Endothelial cell of umbilical vein (primary cell): ENCODE data around the gene COG2. TPM values are rescaled to one million over a fixed set of nuclear protein-coding genes. Genes with fewer than 3 reads are reported as not detected.

ENCODE experiments used
- BruUV-seq: library from RNA; stranded (reverse); fragments of 400-500 nt; replicated peaks from 2 replicates; lab custom pipeline; 2021; lab: Mats Ljungman, UMichigan
- CTCF ChIA-PET: fragments of 300-600, 350-600 bp; sonication (Branson Sonifier 250); formaldehyde crosslinking; loops from one replicate; lab custom pipeline; 2021; ENCODE audit warnings: antibody characterized with exemption, inconsistent platforms; lab: Charles Lee
- POLR2A ChIA-PET: fragments of 300-600, 350-600 bp; sonication (Branson Sonifier 250); formaldehyde crosslinking; loops from one replicate; lab custom pipeline; 2021; ENCODE audit warnings: antibody characterized with exemption, inconsistent platforms; lab: Charles Lee
- DNase-seq: peaks from one replicate; pipeline ENCODE4 v3.0.0-alpha.2; 2011; ENCODE audit warnings: low read depth, low spot score
- FAIRE-seq: peaks from 2 replicates; lab custom pipeline; 2011; peaks lifted over from hg19 to GRCh38; lab: Jason Lieb, UNC
- H2AFZ ChIP-seq: 2 replicates; pipeline ENCODE4 v1.6.0; 2012; ENCODE audit warnings: low read depth, low read length, control low read depth, inconsistent platforms
- H3K27ac ChIP-seq: 2 replicates; pipeline ENCODE4 v1.5.1; 2011; ENCODE audit warnings: low read depth, mild to moderate bottlenecking, control low read depth, low read length, moderate library complexity; ENCODE audit not compliant: insufficient read depth
- H3K27me3 ChIP-seq, 2 experiments: 2 replicates each; pipeline versions ENCODE4 v1.6.0 to v1.6.1; 2011; ENCODE audit warnings: low read length in 2 of 2, mixed read lengths in 1 of 2; ENCODE audit not compliant: control insufficient read depth in 2 of 2, insufficient read depth in 2 of 2
- H3K36me3 ChIP-seq, 2 experiments: 2 replicates in 1 of 2; 3 replicates in 1 of 2; pipeline ENCODE4 v1.5.1; 2011; ENCODE audit warnings: low read length in 2 of 2, mild to moderate bottlenecking in 1 of 2, moderate library complexity in 1 of 2; ENCODE audit not compliant: control insufficient read depth in 2 of 2, insufficient read depth in 2 of 2; ENCODE audit errors: extremely low read depth in 1 of 2
- H3K4me1 ChIP-seq: 3 replicates; pipeline ENCODE4 v1.5.1; 2011; ENCODE audit warnings: mild to moderate bottlenecking, low read length; ENCODE audit not compliant: control insufficient read depth, insufficient read depth; ENCODE audit errors: extremely low read depth
- H3K4me2 ChIP-seq: 2 replicates; pipeline ENCODE4 v1.6.1; 2011; ENCODE audit warnings: low read length, control low read depth, mixed read lengths; ENCODE audit not compliant: insufficient read depth
- H3K4me3 ChIP-seq, 3 experiments: fragments of 200-600 bp in 1 of 3; sonication (generic), shearing (Covaris generic) in 1 of 3; replicated peaks in 1 of 3; 2 replicates each; pipeline ENCODE4 v1.5.1; 2011 to 2016; ENCODE audit warnings: control low read depth in 3 of 3, low read length in 3 of 3, mild to moderate bottlenecking in 2 of 3, inconsistent platforms in 1 of 3, low read depth in 1 of 3, moderate library complexity in 1 of 3; ENCODE audit not compliant: insufficient read depth in 1 of 3
- H3K79me2 ChIP-seq: 2 replicates; pipeline ENCODE4 v1.6.0; 2012; ENCODE audit warnings: low read length, inconsistent platforms; ENCODE audit not compliant: control insufficient read depth, insufficient read depth
- H3K9ac ChIP-seq: replicated peaks from 2 replicates; pipeline ENCODE3; 2011; ENCODE audit warnings: low read length, control low read depth; ENCODE audit not compliant: insufficient read depth; ENCODE audit errors: extremely low read depth
- H3K9me1 ChIP-seq: replicated peaks from 3 replicates; pipeline ENCODE4 v1.6.0; 2011; ENCODE audit warnings: mild to moderate bottlenecking, low read length; ENCODE audit not compliant: control insufficient read depth, insufficient read depth; ENCODE audit errors: extremely low read depth
- H3K9me3 ChIP-seq: replicated peaks from 2 replicates; pipeline ENCODE4 v1.5.1; 2012; ENCODE audit warnings: low read length, inconsistent platforms; ENCODE audit not compliant: control insufficient read depth, insufficient read depth
- H4K20me1 ChIP-seq: replicated peaks from 2 replicates; pipeline ENCODE3; 2011; ENCODE audit warnings: mild to moderate bottlenecking, low read length; ENCODE audit not compliant: control insufficient read depth, insufficient read depth; ENCODE audit errors: extremely low read depth
- CTCF ChIP-seq, 2 donors: IDR thresholded peaks; 1 replicate in 1 of 2; 2 replicates in 1 of 2; pipeline ENCODE4 v1.5.1; 2011; ENCODE audit warnings: low read length in 2 of 2, mild to moderate bottlenecking in 2 of 2, moderate library complexity in 2 of 2, control low read depth in 1 of 2, inconsistent platforms in 1 of 2, low read depth in 1 of 2; ENCODE audit not compliant: insufficient read depth in 1 of 2; ENCODE audit errors: extremely low read depth in 1 of 2
- FOS ChIP-seq: IDR thresholded peaks from 2 replicates; pipeline ENCODE4 v1.6.1; 2011; ENCODE audit warnings: mild to moderate bottlenecking, low read length, moderate library complexity, borderline replicate concordance; ENCODE audit not compliant: insufficient read depth
- JUN ChIP-seq: IDR thresholded peaks from 2 replicates; pipeline ENCODE4 v1.6.1; 2011; ENCODE audit warnings: borderline replicate concordance, low read depth; ENCODE audit not compliant: insufficient read length, insufficient read depth
- MYC ChIP-seq: IDR thresholded peaks from one replicate; pipeline ENCODE4 v1.6.1; 2011; ENCODE audit warnings: mild to moderate bottlenecking, low read depth, low read length
- POLR2A ChIP-seq: IDR thresholded peaks from 2 replicates; pipeline ENCODE4 v1.6.1; 2012; ENCODE audit warnings: low read depth, mild to moderate bottlenecking, control low read depth, low read length
- dilution Hi-C: fragments of 300-500 bp; cut with MboI; formaldehyde crosslinking; loops from one replicate; pipeline ENCODE4 v1.15.0; 2019; ENCODE audit warnings: low sequenced_read_pairs; ENCODE audit not compliant: extremely low pct_ligation_motif_present
- intact Hi-C: fragments of 100-400 bp; cut with micrococcal nuclease; formaldehyde crosslinking; loops from one replicate; pipeline ENCODE4 v1.10.0; 2022
- polyA plus RNA-seq, 4 experiments: library from polyadenylated mRNA; depleted of rRNA in 3 of 4; stranded (reverse) in 3 of 4; unstranded in 1 of 4; fragments of >200 nt; gene quantifications; 2 replicates each; pipeline versions ENCODE4 v1.2.1 to v1.2.3, GENCODE V29; 2011 to 2012; ENCODE audit warnings: missing spikeins in 1 of 4
- total RNA-seq: library from RNA; stranded (reverse); gene quantifications from 2 replicates; pipeline ENCODE4 v1.2.3, GENCODE V29; 2021

The COG2 gene
- total and polyA plus RNA-seq, 2 donors (not counting 3 experiments of a cell fraction or from before 2014, with no cell fraction given), result 7.6 to 24.2 TPM

GRCh38 chr1:230682274-230682673 is 40.0 kb downstream of the COG2 start:
- H4K20me1 ChIP-seq, result no peaks in the 10 kb centered on the region
- H3K4me1 ChIP-seq, result peaks cover 4% of the 10 kb centered on the region
- dilution Hi-C loops, result no loop called here
- no peak for FAIRE-seq
- no peaks in the 10 kb centered on the region for H3K27me3 ChIP-seq
- no peak for TF ChIP-seq CTCF (IDR thresholded peaks at IDR 0.05; ENCODE audit: extremely low read depth in 1 of 2, insufficient read depth in 1 of 2, low read depth in 1 of 2, low read length in 2 of 2)
- TF ChIP-seq JUN, result no peak
- no peak for TF ChIP-seq MYC
- no peak overlapping the region for H3K4me2 ChIP-seq
- no peaks in the 10 kb centered on the region for H3K79me2 ChIP-seq
- CTCF ChIA-PET, result interaction anchor here (0.7 to 1.2 kb wide), 3 partner anchors 12 to 40 kb away, joined by 3 to 4 read pairs (median 3); no protein-coding TSS in a partner anchor
- POLR2A ChIA-PET, result no interaction called here
- no peak overlapping the region for H3K4me3 ChIP-seq
- intact Hi-C loops, result no loop called here
- peaks cover 3 to 13% of the 10 kb centered on the region in 2 experiments for H3K36me3 ChIP-seq
- H3K9me3 ChIP-seq, result no peaks in the 10 kb centered on the region
- H2AFZ ChIP-seq, result no peak overlapping the region
- no peak overlapping the region for H3K27ac ChIP-seq
- H3K9ac ChIP-seq, result no peak overlapping the region
- H3K9me1 ChIP-seq, result no peaks in the 10 kb centered on the region
- no TSS peak for BruUV-seq
- no peak for DNase-seq

- H3K79me2 ChIP-seq, result no peaks in the 10 kb centered on the region
- no peaks in the 10 kb centered on the region for H3K9me1 ChIP-seq
- FAIRE-seq (no peak), DNase-seq (no peak)
- no peak overlapping the region for H3K4me3 ChIP-seq
- dilution Hi-C loops (no loop called here), intact Hi-C loops (no loop called here)
- POLR2A ChIA-PET, result no interaction called here
- BruUV-seq, result no TSS peak
- peaks cover 3 to 13% of the 10 kb centered on the region in 2 experiments for H3K36me3 ChIP-seq
- no peaks in the 10 kb centered on the region for H3K27me3 ChIP-seq
- TF ChIP-seq POLR2A, result no peak
- no peak for TF ChIP-seq FOS
- H4K20me1 ChIP-seq, result no peaks in the 10 kb centered on the region
- H3K27ac ChIP-seq, result no peak overlapping the region
- no peak overlapping the region for H2AFZ ChIP-seq
- no peak overlapping the region for H3K9ac ChIP-seq
- CTCF ChIA-PET, result interaction anchor here (0.9 to 1.2 kb wide), 2 partner anchors 13 to 41 kb away, joined by 3 to 4 read pairs; no protein-coding TSS in a partner anchor
- no peaks in the 10 kb centered on the region for H3K9me3 ChIP-seq
- H3K4me1 ChIP-seq, result peaks cover 4% of the 10 kb centered on the region
- H3K4me2 ChIP-seq, result no peak overlapping the region
Observed at GRCh38 chr1:230682882-230683610, 40.8 kb downstream of the COG2 start.
